ENCODE measurements around the gene NPFFR1.

GRCh38 chr10:70265032-70265689, 18.6 kb downstream of the NPFFR1 start:
- no peak for TF ChIP-seq POLR2AphosphoS5 (IDR thresholded peaks at IDR 0.05; ENCODE audit: low read depth, low read length)
- no peak for TF ChIP-seq PAX5 (IDR thresholded peaks at IDR 0.05; ENCODE audit: insufficient read depth, low read length, severe bottlenecking)
- TF ChIP-seq SPI1 (IDR thresholded peaks at IDR 0.05; ENCODE audit: low read depth, low read length): no peak
- no peak for TF ChIP-seq POLR2A (IDR thresholded peaks at IDR 0.05; ENCODE audit: low read depth, low read length)
- TF ChIP-seq TAF1 (IDR thresholded peaks at IDR 0.05; ENCODE audit: low read depth, low read length): no peak

All from GM12891 (cell line).